IMR-90 (cell line): ENCODE data around the gene ATP5ME. TPM values are rescaled to one million over a fixed set of nuclear protein-coding genes. Genes with fewer than 3 reads are reported as not detected.

Experiments
- ATAC-seq: fragments of 200-7000 bp; cut with Tn5 transposase; 2 replicates; pipeline ENCODE4 v1.9.1; 2020; ENCODE audit warnings: low read depth, mild to moderate bottlenecking, moderate library complexity
- Bru-seq: library from RNA; stranded (reverse); fragments of 400-500 nt; gene quantifications from one replicate; lab custom pipeline; 2021; lab: Mats Ljungman, UMichigan
- BruChase-seq, 2 experiments: library from RNA; stranded (reverse); fragments of 400-500 nt; gene quantifications; one replicate each; lab custom pipeline; 2021; lab: Mats Ljungman, UMichigan
- BruUV-seq: library from RNA; stranded (reverse); fragments of 400-500 nt; replicated peaks from 2 replicates; lab custom pipeline; 2021; lab: Mats Ljungman, UMichigan
- CTCF ChIA-PET: fragments of 300-600 bp; formaldehyde crosslinking; extraction: SDS; loops from one replicate; lab custom pipeline; 2021; ENCODE audit warnings: antibody characterized with exemption; lab: Yijun Ruan, JAX
- POLR2A ChIA-PET: fragments of 300-600 bp; sonication (Branson Sonifier 250); formaldehyde crosslinking; loops from one replicate; lab custom pipeline; 2022; ENCODE audit warnings: antibody characterized with exemption; ENCODE audit not compliant: unreplicated experiment; lab: Charles Lee
- DNase-seq: peaks from one replicate; pipeline ENCODE4 v3.0.0; 2013
- H2AFZ ChIP-seq: replicated peaks from 2 replicates; pipeline ENCODE3; 2013; ENCODE audit warnings: low read length, mild to moderate bottlenecking; ENCODE audit not compliant: poor library complexity
- H2AK5ac ChIP-seq: 2 replicates; pipeline ENCODE4 v1.6.1; 2013; ENCODE audit warnings: low read depth, low read length, inconsistent platforms
- H2AK9ac ChIP-seq: replicated peaks from 2 replicates; pipeline ENCODE3; 2013; ENCODE audit warnings: mild to moderate bottlenecking, low read depth, low read length, moderate library complexity; ENCODE audit not compliant: poor library complexity
- H2BK120ac ChIP-seq: 2 replicates; pipeline ENCODE4 v1.6.1; 2013; ENCODE audit warnings: low read depth, low read length, inconsistent platforms
- H2BK15ac ChIP-seq: 3 replicates; pipeline ENCODE4 v1.6.1; 2013; ENCODE audit warnings: low read depth, low read length, inconsistent platforms
- H2BK20ac ChIP-seq: 2 replicates; pipeline ENCODE4 v1.6.1; 2013; ENCODE audit warnings: low read depth, mild to moderate bottlenecking, inconsistent platforms, low read length, moderate library complexity
- H2BK5ac ChIP-seq: 2 replicates; pipeline ENCODE4 v1.6.1; 2013; ENCODE audit warnings: mild to moderate bottlenecking, low read depth, low read length, inconsistent platforms; ENCODE audit not compliant: poor library complexity, severe bottlenecking
- H3K14ac ChIP-seq: replicated peaks from 2 replicates; pipeline ENCODE4 v1.6.1; 2013; ENCODE audit warnings: low read depth, low read length, inconsistent platforms
- H3K18ac ChIP-seq: 2 replicates; pipeline ENCODE4 v1.6.1; 2013; ENCODE audit warnings: low read depth, low read length, control low read depth
- H3K23ac ChIP-seq: 2 replicates; pipeline ENCODE4 v1.6.1; 2013; ENCODE audit warnings: low read depth, low read length, inconsistent platforms
- H3K27ac ChIP-seq: 2 replicates; pipeline ENCODE4 v1.5.1; 2013; ENCODE audit warnings: mild to moderate bottlenecking, control low read depth, low read length; ENCODE audit not compliant: insufficient read depth
- H3K27me3 ChIP-seq: 2 replicates; pipeline ENCODE4 v1.6.1; 2013; ENCODE audit warnings: low read length; ENCODE audit not compliant: control insufficient read depth, insufficient read depth
- H3K36me3 ChIP-seq: 2 replicates; pipeline ENCODE4 v1.6.1; 2013; ENCODE audit warnings: low read length, mixed read lengths; ENCODE audit not compliant: control insufficient read depth, insufficient read depth
- H3K4ac ChIP-seq: 2 replicates; pipeline ENCODE4 v1.6.1; 2013; ENCODE audit warnings: low read depth, low read length, inconsistent platforms
- H3K4me1 ChIP-seq: 2 replicates; pipeline ENCODE4 v1.6.1; 2013; ENCODE audit warnings: low read length, mixed read lengths; ENCODE audit not compliant: control insufficient read depth, insufficient read depth
- H3K4me2 ChIP-seq: 2 replicates; pipeline ENCODE4 v1.6.1; 2013; ENCODE audit warnings: low read depth, mild to moderate bottlenecking, control low read depth, low read length, moderate library complexity
- H3K4me3 ChIP-seq: 2 replicates; pipeline ENCODE4 v1.5.1; 2013; ENCODE audit warnings: low read depth, mild to moderate bottlenecking, control low read depth, low read length, moderate library complexity; ENCODE audit not compliant: insufficient read depth
- H3K56ac ChIP-seq: 2 replicates; pipeline ENCODE4 v1.6.1; 2013; ENCODE audit warnings: low read length, inconsistent platforms; ENCODE audit not compliant: insufficient read depth; ENCODE audit errors: extremely low read depth
- H3K79me1 ChIP-seq, 2 experiments: 2 replicates each; pipeline ENCODE4 v1.6.1; 2013; ENCODE audit warnings: low read length in 2 of 2, inconsistent platforms in 1 of 2, low read depth in 1 of 2
- H3K9ac ChIP-seq: 2 replicates; pipeline ENCODE4 v1.6.1; 2013; ENCODE audit warnings: low read depth, low read length, control low read depth
- H3K9me1 ChIP-seq: 2 replicates; pipeline ENCODE4 v1.6.1; 2013; ENCODE audit warnings: low read length, inconsistent platforms; ENCODE audit not compliant: insufficient read depth
- H3K9me3 ChIP-seq: 2 replicates; pipeline ENCODE4 v1.6.1; 2013; ENCODE audit warnings: low read length; ENCODE audit not compliant: control insufficient read depth, insufficient read depth
- H4K20me1 ChIP-seq: 2 replicates; pipeline ENCODE4 v1.6.1; 2013; ENCODE audit warnings: low read length, inconsistent platforms; ENCODE audit not compliant: insufficient read depth
- H4K5ac ChIP-seq: 2 replicates; pipeline ENCODE4 v1.6.1; 2013; ENCODE audit warnings: mild to moderate bottlenecking, low read depth, low read length, control low read depth
- H4K8ac ChIP-seq, 2 experiments: 2 replicates each; pipeline ENCODE4 v1.6.1; 2013; ENCODE audit warnings: low read depth in 2 of 2, low read length in 2 of 2, control low read depth in 1 of 2, inconsistent platforms in 1 of 2
- H4K91ac ChIP-seq: 2 replicates; pipeline ENCODE4 v1.6.1; 2013; ENCODE audit warnings: low read depth, low read length, inconsistent platforms; ENCODE audit not compliant: insufficient read depth
- BHLHE40 ChIP-seq: fragments of 150-350 bp; IDR thresholded peaks from 2 replicates; pipeline ENCODE4 v1.6.1; 2016; ENCODE audit warnings: mild to moderate bottlenecking, low read depth, low read length
- CEBPB ChIP-seq: IDR thresholded peaks from 2 replicates; pipeline ENCODE4 v1.6.1; 2012; ENCODE audit warnings: low read depth, low read length, improper control_type of control experiment
- CHD1 ChIP-seq: IDR thresholded peaks from 2 replicates; pipeline ENCODE4 v1.6.1; 2012; ENCODE audit warnings: low read depth, low read length, improper control_type of control experiment
- CTCF ChIP-seq: conservative IDR thresholded peaks from 2 replicates; pipeline ENCODE4 v1.5.1; 2012; ENCODE audit warnings: mild to moderate bottlenecking, low read depth, low read length, improper control_type of control experiment
- MAFK ChIP-seq: IDR thresholded peaks from 2 replicates; pipeline ENCODE4 v1.6.1; 2012; ENCODE audit warnings: low read depth, low read length, improper control_type of control experiment
- MAZ ChIP-seq: IDR thresholded peaks from 2 replicates; pipeline ENCODE4 v1.6.1; 2012; ENCODE audit warnings: low read depth, mild to moderate bottlenecking, low read length, improper control_type of control experiment, moderate library complexity, borderline replicate concordance
- MXI1 ChIP-seq: IDR thresholded peaks from 2 replicates; pipeline ENCODE4 v1.6.1; 2012; ENCODE audit warnings: low read depth, mild to moderate bottlenecking, low read length, moderate library complexity, borderline replicate concordance
- NFE2L2 ChIP-seq: fragments of 150-350 bp; IDR thresholded peaks from 2 replicates; pipeline ENCODE4 v1.6.1; 2016; ENCODE audit warnings: low read depth, mild to moderate bottlenecking, low read length
- RCOR1 ChIP-seq: IDR thresholded peaks from 2 replicates; pipeline ENCODE4 v1.6.1; 2012; ENCODE audit warnings: mild to moderate bottlenecking, low read length, improper control_type of control experiment; ENCODE audit not compliant: insufficient replicate concordance
- RFX5 ChIP-seq: IDR thresholded peaks from 2 replicates; pipeline ENCODE4 v1.8.0; 2012; ENCODE audit warnings: low read depth, mild to moderate bottlenecking, low read length, moderate library complexity
- SMC3 ChIP-seq: fragments of 150-350 bp; IDR thresholded peaks from 2 replicates; pipeline ENCODE4 v1.6.1; 2016; ENCODE audit warnings: low read depth, mild to moderate bottlenecking, antibody characterized with exemption, low read length, moderate library complexity
- USF2 ChIP-seq: fragments of 150-350 bp; IDR thresholded peaks from 2 replicates; pipeline ENCODE4 v1.6.1; 2017; ENCODE audit warnings: mild to moderate bottlenecking, antibody characterized with exemption, low read length, low read depth
- WGBS, 2 experiments: methylation state at CpG; one replicate each; pipeline versions ENCODE4 v1.1.5 to v1.1.7; 2013; ENCODE audit warnings: missing lambda C conversion rate in 2 of 2; ENCODE audit not compliant: insufficient read length in 1 of 2; ENCODE audit errors: extremely low coverage in 2 of 2; 5-methylcytosine and 5-hydroxymethylcytosine counted together
- dilution Hi-C: fragments of 300-500 bp; cut with HindIII; formaldehyde crosslinking; loops from one replicate; pipeline ENCODE4 v1.14.3; 2018; ENCODE audit warnings: low sequenced_read_pairs; ENCODE audit not compliant: unreplicated experiment
- in situ Hi-C: fragments of 300-500 bp; cut with MboI; formaldehyde crosslinking; loops from 3 replicates; pipeline ENCODE4 v1.14.3; 2019; ENCODE audit warnings: low sequenced_read_pairs, inconsistent platforms, mixed read lengths
- intact Hi-C: fragments of 100-400 bp; cut with micrococcal nuclease; formaldehyde crosslinking; loops from 2 replicates; pipeline ENCODE4 v1.10.0; 2022
- long read RNA-seq: library from polyadenylated mRNA; unstranded; transcript quantifications from one replicate; pipeline ENCODE4 v2.0.0, GENCODE V29; 2021; ENCODE audit not compliant: unreplicated experiment
- polyA plus RNA-seq, 3 experiments: library from polyadenylated mRNA; depleted of rRNA; stranded (reverse); fragments of >200 nt; gene quantifications; 2 replicates each; pipeline ENCODE4 v1.2.3, GENCODE V29; 2012; ENCODE audit warnings: low replicate concordance in 1 of 3
- total RNA-seq: library from RNA; depleted of rRNA; stranded (reverse); fragments of >200 nt; gene quantifications from 2 replicates; pipeline ENCODE4 v1.2.3, GENCODE V29; 2012; rRNA removed

The ATP5ME gene
- 39.3 and 62.2 TPM in 2 replicates for total RNA-seq
- polyA plus RNA-seq (2012; rRNA removed): 603 and 663 TPM in 2 replicates
- 498 and 689 TPM in 2 replicates for polyA plus RNA-seq (2012; cell fraction: cytosol; rRNA removed)
- polyA plus RNA-seq (2012; cell fraction: nucleus; rRNA removed; ENCODE audit: low replicate concordance): 88.5 and 91.8 TPM in 2 replicates
- Bru-seq, nascent RNA: percentile 76 among the genes with signal in this experiment
- percentile 74 among the genes with signal in this experiment for BruChase-seq, experiment 1, labeled RNA remaining after a 6-hour chase
- BruChase-seq, experiment 2, labeled RNA remaining after a 2-hour chase: percentile 68 among the genes with signal in this experiment
- long read RNA-seq, transcript ATP5ME-204 (2 exons, 247 nt): minor isoform, 29 of 140 reads
- long read RNA-seq, transcript ATP5ME-201 (4 exons, 365 nt): major isoform, 103 of 140 reads
- long read RNA-seq, partial matches to known transcripts: 2 of 140 reads
- long read RNA-seq, other reads (novel, unspliced or antisense): 2 of 140 reads

GRCh38 chr4:674172-675035 lies at the start of gene ATP5ME, which contains the start of gene MYL5:
ATP5ME (minus strand) TSS chr4:674276; CDS start chr4:674247, 29 bp downstream.
MYL5 (plus strand) TSS chr4:674542; CDS start chr4:678027, 3,485 bp downstream.
- in situ Hi-C loops: no loop called here
- no peaks in the 10 kb centered on the region for H3K27me3 ChIP-seq
- peak within 1 kb of the TSS; percentile 34; the same call in 1 of the 2 replicates for H2BK120ac ChIP-seq
- WGBS, 2 experiments: 0% methylated on average over 30 of the region's 84 CpGs; no CpG with 5 or more reads in 1 of the 2 experiments
- H4K8ac ChIP-seq: peak within 1 kb of the TSS; percentile 73 to 85
- peaks cover 7% of the 10 kb centered on the region; the same call in 1 of the 2 replicates for H3K9me1 ChIP-seq
- ChIA-PET CTCF (interaction anchor here (1.0 kb wide), 1 partner anchor 145 kb away, joined by 3 read pairs; no protein-coding TSS in a partner anchor), POLR2A (no interaction called here)
- H2BK5ac ChIP-seq: peak within 1 kb of the TSS; percentile 88
- peak within 1 kb of the TSS; percentile 100 for H2AK9ac ChIP-seq
- peaks cover 9% of the 10 kb centered on the region for H3K4me1 ChIP-seq
- no peak within 1 kb of the TSS for H2BK20ac ChIP-seq
- peaks cover 17 to 27% of the 10 kb centered on the region in 2 experiments; a peak in 3 of 4 replicates for H3K79me1 ChIP-seq
- H2AFZ ChIP-seq: peak within 1 kb of the TSS; percentile 97
- peak within 1 kb of the TSS; percentile 86 for H3K9ac ChIP-seq
- BruUV-seq: no TSS peak
- H2BK15ac ChIP-seq: no peak within 1 kb of the TSS
- H3K4me3 ChIP-seq: peak within 1 kb of the TSS; percentile 73
- H3K9me3 ChIP-seq: no peaks in the 10 kb centered on the region
- peak; percentile 95 for DNase-seq
- H3K36me3 ChIP-seq: peaks cover 17% of the 10 kb centered on the region
- peak within 1 kb of the TSS; percentile 75 for H4K5ac ChIP-seq
- peak within 1 kb of the TSS; percentile 70 for H4K91ac ChIP-seq
- H3K27ac ChIP-seq: peak within 1 kb of the TSS; percentile 88
- dilution Hi-C loops: no loop called here
- no peaks in the 10 kb centered on the region for H4K20me1 ChIP-seq
- peak within 1 kb of the TSS; percentile 67 for H3K23ac ChIP-seq
- ATAC-seq: peak; percentile 89
- H3K56ac ChIP-seq: peak within 1 kb of the TSS; percentile 64; the same call in 1 of the 2 replicates
- H2AK5ac ChIP-seq: peak within 1 kb of the TSS; percentile 54
- intact Hi-C loops: loop anchor here (10.0 kb wide), 1 partner anchor 340 kb away; the partner anchor contains the start of gene ZNF141
- no peak within 1 kb of the TSS; the same call in 1 of the 2 replicates for H3K18ac ChIP-seq
- H3K14ac ChIP-seq: peak within 1 kb of the TSS; percentile 86
- peak within 1 kb of the TSS; percentile 88 for H3K4ac ChIP-seq
- peak within 1 kb of the TSS; percentile 85 for H3K4me2 ChIP-seq
- no peak for TF ChIP-seq RCOR1
- peak; percentile 32; the same call in 1 of the 2 replicates for TF ChIP-seq MXI1
- TF ChIP-seq MAFK: no peak
- no peak for TF ChIP-seq NFE2L2
- TF ChIP-seq CTCF: peak; percentile 100
- no peak for TF ChIP-seq CEBPB
- peak; percentile 50 for TF ChIP-seq SMC3
- TF ChIP-seq USF2: peak; percentile 93
- no peak for TF ChIP-seq CHD1
- peak; percentile 77 for TF ChIP-seq BHLHE40
- no peak for TF ChIP-seq RFX5
- peak; percentile 97 for TF ChIP-seq MAZ
